Cardiac muscle cell (in vitro differentiated cells and primary cell): ENCODE measurements around the gene XPNPEP3. TPM values are rescaled to one million over a fixed set of nuclear protein-coding genes. Genes with fewer than 3 reads are reported as not detected.
A peak's percentile ranks its signal among the peaks of the same experiment; 100 is the strongest.

Source experiments
- DNase-seq, 2 donors: peaks; one replicate each; pipeline versions ENCODE4 v3.0.0 to v3.0.0-alpha.2; 2010 to 2017; ENCODE audit warnings: low read depth in 1 of 2, low spot score in 1 of 2
- H3K27ac ChIP-seq: fragments of 200-600 bp; sonication (generic); 2 replicates; pipeline ENCODE4 v1.5.1; 2016
- H3K27me3 ChIP-seq: fragments of 200-600 bp; sonication (generic); 2 replicates; pipeline ENCODE4 v1.6.0; 2016; ENCODE audit warnings: control low read depth
- H3K36me3 ChIP-seq: fragments of 200-600 bp; sonication (generic); 2 replicates; pipeline ENCODE4 v1.5.1; 2016; ENCODE audit warnings: control low read depth
- H3K4me1 ChIP-seq: fragments of 200-600 bp; sonication (generic); 2 replicates; pipeline ENCODE4 v1.8.1; 2017; ENCODE audit warnings: low read depth, mild to moderate bottlenecking, mixed run types
- H3K4me3 ChIP-seq: fragments of 200-600 bp; sonication (generic); 2 replicates; pipeline ENCODE4 v1.5.1; 2016; ENCODE audit warnings: mild to moderate bottlenecking
- H3K9me3 ChIP-seq: fragments of 200-600 bp; sonication (generic); 2 replicates; pipeline ENCODE4 v1.5.1; 2017; ENCODE audit warnings: low read depth, mild to moderate bottlenecking, control low read depth
- CTCF ChIP-seq: IDR thresholded peaks from 2 replicates; pipeline ENCODE4 v1.5.1; 2012; ENCODE audit warnings: low read depth, mild to moderate bottlenecking, low read length
- polyA plus RNA-seq: library from polyadenylated mRNA; unstranded; fragments of >200 nt; fragmentation: Nextera tagmentation; extraction: Ambion mirVana; gene quantifications from 2 replicates; pipeline ENCODE4 v1.2.1, GENCODE V29; 2016
- total RNA-seq: library from RNA; depleted of rRNA; stranded (reverse); fragments of >200 nt; gene quantifications from 2 replicates; pipeline ENCODE4 v1.2.3, GENCODE V29; 2016

XPNPEP3 gene
- total and polyA plus RNA-seq, 2 experiments from 2014 or later = 15.8 to 18.2 TPM

GRCh38 chr22:40876907-40877306, 20.0 kb downstream of the XPNPEP3 start:
- Histone ChIP-seq H3K9me3 (no peaks in the 10 kb centered on the region), H3K4me3 (no peak overlapping the region), H3K36me3 (peaks cover 11% of the 10 kb centered on the region), H3K4me1 (no peaks in the 10 kb centered on the region), H3K27ac (peak overlapping the region; percentile 10), H3K27me3 (no peaks in the 10 kb centered on the region)
- TF ChIP-seq CTCF = no peak
- no peak for DNase-seq

- no peak for DNase-seq
- TF ChIP-seq CTCF = no peak
- no peaks in the 10 kb centered on the region for H3K4me1 ChIP-seq
- H3K36me3 ChIP-seq = peaks cover 14% of the 10 kb centered on the region
- no peak overlapping the region for H3K4me3 ChIP-seq
- H3K9me3 ChIP-seq = no peaks in the 10 kb centered on the region
- peak overlapping the region; percentile 10 for H3K27ac ChIP-seq
- no peaks in the 10 kb centered on the region for H3K27me3 ChIP-seq
Measured at GRCh38 chr22:40877488-40877887, 20.5 kb downstream of the XPNPEP3 start.

GRCh38 chr22:40878922-40879321, 22.0 kb downstream of the XPNPEP3 start:
- H3K9me3 ChIP-seq = no peaks in the 10 kb centered on the region
- H3K4me1 ChIP-seq = no peaks in the 10 kb centered on the region
- no peak for DNase-seq
- no peak overlapping the region for H3K4me3 ChIP-seq
- no peak for TF ChIP-seq CTCF
- H3K27me3 ChIP-seq = no peaks in the 10 kb centered on the region
- no peak overlapping the region for H3K27ac ChIP-seq
- H3K36me3 ChIP-seq = peaks cover 18% of the 10 kb centered on the region

- no peak for DNase-seq
- Histone ChIP-seq H3K9me3 (no peaks in the 10 kb centered on the region), H3K4me3 (no peak overlapping the region), H3K4me1 (no peaks in the 10 kb centered on the region), H3K27me3 (no peaks in the 10 kb centered on the region), H3K36me3 (peaks cover 47% of the 10 kb centered on the region), H3K27ac (no peak overlapping the region)
- no peak for TF ChIP-seq CTCF
Measured at GRCh38 chr22:40889116-40889515, 32.2 kb downstream of the XPNPEP3 start.

- no peaks in the 10 kb centered on the region for H3K27me3 ChIP-seq
- TF ChIP-seq CTCF = no peak
- no peak overlapping the region for H3K4me3 ChIP-seq
- peaks cover 38% of the 10 kb centered on the region for H3K36me3 ChIP-seq
- no peaks in the 10 kb centered on the region for H3K9me3 ChIP-seq
- no peak overlapping the region for H3K27ac ChIP-seq
- no peaks in the 10 kb centered on the region for H3K4me1 ChIP-seq
- peak in 1 of 2 donors; percentile 10 for DNase-seq
Measured at GRCh38 chr22:40890881-40891280, 33.9 kb downstream of the XPNPEP3 start.

- Histone ChIP-seq H3K27ac (no peak overlapping the region), H3K36me3 (peaks cover 9% of the 10 kb centered on the region), H3K4me1 (no peaks in the 10 kb centered on the region), H3K4me3 (no peak overlapping the region), H3K9me3 (no peaks in the 10 kb centered on the region), H3K27me3 (no peaks in the 10 kb centered on the region)
- DNase-seq = no peak
- TF ChIP-seq CTCF = no peak
Measured at GRCh38 chr22:40894417-40894816, 37.5 kb downstream of the XPNPEP3 start.
